Measurements from ENCODE around the gene THSD7B. TPM values are rescaled to one million over a fixed set of nuclear protein-coding genes. Genes with fewer than 3 reads are reported as not detected.

The THSD7B gene
- total RNA-seq, 1 donor from 2014 or later = 9.8 TPM

DNA sequence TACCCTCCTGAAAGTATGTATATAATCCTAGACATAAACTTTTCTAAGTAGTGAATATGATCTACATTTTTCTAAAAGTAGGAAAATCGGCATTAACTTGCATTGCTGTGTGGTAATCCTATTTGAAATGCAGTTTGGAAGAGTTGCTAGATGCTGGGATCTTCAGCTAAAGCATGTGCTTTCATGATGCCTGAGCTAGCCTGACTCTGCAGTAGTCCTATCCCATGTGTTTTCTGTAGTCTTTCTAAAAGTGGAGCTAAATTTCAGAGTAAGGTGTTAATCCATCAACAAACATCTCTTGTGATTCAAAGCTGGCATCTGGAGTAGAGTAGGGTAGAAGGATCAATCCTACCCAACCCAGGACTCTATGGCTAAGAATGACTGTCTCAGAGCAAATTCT lies 229.4 kb downstream of the THSD7B start:
- TF ChIP-seq, protein P1, sequence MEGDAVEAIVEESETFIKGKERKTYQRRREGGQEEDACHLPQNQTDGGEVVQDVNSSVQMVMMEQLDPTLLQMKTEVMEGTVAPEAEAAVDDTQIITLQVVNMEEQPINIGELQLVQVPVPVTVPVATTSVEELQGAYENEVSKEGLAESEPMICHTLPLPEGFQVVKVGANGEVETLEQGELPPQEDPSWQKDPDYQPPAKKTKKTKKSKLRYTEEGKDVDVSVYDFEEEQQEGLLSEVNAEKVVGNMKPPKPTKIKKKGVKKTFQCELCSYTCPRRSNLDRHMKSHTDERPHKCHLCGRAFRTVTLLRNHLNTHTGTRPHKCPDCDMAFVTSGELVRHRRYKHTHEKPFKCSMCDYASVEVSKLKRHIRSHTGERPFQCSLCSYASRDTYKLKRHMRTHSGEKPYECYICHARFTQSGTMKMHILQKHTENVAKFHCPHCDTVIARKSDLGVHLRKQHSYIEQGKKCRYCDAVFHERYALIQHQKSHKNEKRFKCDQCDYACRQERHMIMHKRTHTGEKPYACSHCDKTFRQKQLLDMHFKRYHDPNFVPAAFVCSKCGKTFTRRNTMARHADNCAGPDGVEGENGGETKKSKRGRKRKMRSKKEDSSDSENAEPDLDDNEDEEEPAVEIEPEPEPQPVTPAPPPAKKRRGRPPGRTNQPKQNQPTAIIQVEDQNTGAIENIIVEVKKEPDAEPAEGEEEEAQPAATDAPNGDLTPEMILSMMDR (conservative IDR thresholded peaks at IDR 0.05) = no peak
- peaks cover 10% of the 10 kb centered on the region for H3K27me3 Mint-ChIP-seq
- H3K27ac Mint-ChIP-seq = no peak overlapping the region
- no peaks in the 10 kb centered on the region for H3K36me3 Mint-ChIP-seq
- no peaks in the 10 kb centered on the region for H3K4me1 Mint-ChIP-seq (ENCODE audit: unreplicated experiment)
- no peak overlapping the region for H3K4me3 Mint-ChIP-seq
- H3K9me3 Mint-ChIP-seq = no peaks in the 10 kb centered on the region
- DNase-seq (ENCODE audit: extremely low spot score, unreplicated experiment) = no peak

DNA sequence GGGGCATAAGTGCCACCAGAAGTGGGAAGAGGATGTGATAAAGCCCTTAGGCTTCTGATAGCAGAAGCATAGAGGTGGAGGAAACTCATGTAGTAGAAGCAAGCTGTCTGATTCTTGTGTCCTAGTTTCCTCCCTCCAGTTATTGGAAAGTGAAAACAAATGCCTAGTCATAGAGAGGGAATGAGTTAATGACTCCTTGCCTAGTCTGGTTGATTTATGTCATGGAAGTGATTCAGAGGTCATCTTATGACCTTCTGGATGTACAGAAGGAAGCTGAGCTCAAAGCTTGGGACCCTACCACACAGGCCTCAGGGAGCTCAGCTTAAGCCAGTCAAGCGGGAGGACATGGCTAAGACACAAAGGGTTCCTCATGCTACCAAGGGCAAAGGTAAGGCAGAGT lies 232.2 kb downstream of the THSD7B start:
- Mint-ChIP-seq H3K4me3 (no peak overlapping the region), H3K9me3 (no peaks in the 10 kb centered on the region), H3K4me1 (ENCODE audit: unreplicated experiment) (no peaks in the 10 kb centered on the region), H3K27ac (no peak overlapping the region), H3K27me3 (peaks cover 3% of the 10 kb centered on the region), H3K36me3 (no peaks in the 10 kb centered on the region)
- TF ChIP-seq, protein P1 (conservative IDR thresholded peaks at IDR 0.05) = no peak
- DNase-seq (ENCODE audit: extremely low spot score, unreplicated experiment) = no peak

DNA sequence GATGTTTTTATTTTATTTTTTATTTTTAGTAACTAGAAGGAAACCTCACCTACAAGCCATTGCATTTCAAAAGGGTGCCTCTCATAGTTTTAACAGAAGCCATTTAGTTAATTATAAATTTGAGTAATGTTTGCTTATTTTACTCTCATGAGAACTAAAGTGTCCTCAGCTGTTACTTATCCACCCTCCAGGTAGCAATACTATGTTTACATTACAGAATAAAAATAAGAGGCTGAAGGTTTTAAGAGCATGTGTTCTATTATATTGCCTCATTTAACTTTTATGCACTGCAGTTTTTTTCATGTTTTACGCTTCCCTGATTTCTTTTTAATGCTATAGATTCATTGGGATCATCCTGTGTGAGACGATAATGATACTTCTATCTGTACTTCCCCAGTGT lies 235.5 kb downstream of the THSD7B start:
- H3K27me3 Mint-ChIP-seq = no peaks in the 10 kb centered on the region
- TF ChIP-seq, protein P1 (conservative IDR thresholded peaks at IDR 0.05) = no peak
- no peaks in the 10 kb centered on the region for H3K4me1 Mint-ChIP-seq (ENCODE audit: unreplicated experiment)
- no peak overlapping the region for H3K4me3 Mint-ChIP-seq
- no peak for DNase-seq (ENCODE audit: extremely low spot score, unreplicated experiment)
- no peaks in the 10 kb centered on the region for H3K36me3 Mint-ChIP-seq
- H3K27ac Mint-ChIP-seq = no peak overlapping the region
- no peaks in the 10 kb centered on the region for H3K9me3 Mint-ChIP-seq

DNA sequence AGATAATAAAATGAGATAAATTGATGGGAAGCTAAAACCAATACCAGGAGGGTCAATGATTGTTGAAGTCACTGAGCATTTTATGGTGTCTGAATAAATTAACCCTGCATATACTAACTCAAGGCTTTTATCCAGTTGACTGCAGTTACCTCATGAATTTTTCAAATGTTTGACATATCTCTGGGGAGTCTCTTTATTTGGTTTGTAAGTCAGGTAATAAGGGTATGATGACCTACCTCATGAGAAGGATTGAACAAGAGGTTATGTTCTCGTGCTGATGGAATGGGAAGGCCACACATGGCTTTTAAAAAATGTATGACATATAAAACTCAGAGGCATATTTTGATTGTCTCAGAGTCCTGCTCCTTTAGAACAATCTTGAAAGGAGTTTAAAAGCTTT lies 237.6 kb downstream of the THSD7B start:
- H3K27me3 Mint-ChIP-seq = no peaks in the 10 kb centered on the region
- DNase-seq (ENCODE audit: extremely low spot score, unreplicated experiment) = no peak
- H3K27ac Mint-ChIP-seq = no peak overlapping the region
- H3K4me1 Mint-ChIP-seq (ENCODE audit: unreplicated experiment) = no peaks in the 10 kb centered on the region
- no peaks in the 10 kb centered on the region for H3K36me3 Mint-ChIP-seq
- TF ChIP-seq, protein P1 (conservative IDR thresholded peaks at IDR 0.05) = no peak
- no peaks in the 10 kb centered on the region for H3K9me3 Mint-ChIP-seq
- H3K4me3 Mint-ChIP-seq = no peak overlapping the region

DNA sequence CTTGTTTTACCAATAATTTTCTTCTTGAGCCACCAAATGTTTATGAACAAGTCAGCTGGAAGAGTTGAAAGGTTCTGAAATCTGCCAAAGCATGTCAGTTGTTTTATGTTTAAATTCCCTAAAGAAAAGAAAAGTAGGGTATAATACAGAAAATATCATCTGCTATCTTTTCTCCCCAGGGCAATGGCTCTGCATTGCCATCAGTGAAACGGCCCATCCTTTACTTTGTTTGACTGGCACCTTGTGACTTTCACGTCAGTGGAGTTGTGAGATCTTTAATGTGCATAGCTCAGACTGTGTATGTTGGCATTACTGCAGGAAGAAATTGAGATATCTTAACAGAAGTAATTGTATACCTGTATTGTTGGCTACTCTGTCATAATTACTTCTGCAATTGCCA lies 239.9 kb downstream of the THSD7B start:
- Mint-ChIP-seq H3K27ac (no peak overlapping the region), H3K36me3 (no peaks in the 10 kb centered on the region), H3K9me3 (no peaks in the 10 kb centered on the region), H3K27me3 (no peaks in the 10 kb centered on the region), H3K4me1 (ENCODE audit: unreplicated experiment) (peaks cover 9% of the 10 kb centered on the region), H3K4me3 (no peak overlapping the region)
- DNase-seq (ENCODE audit: extremely low spot score, unreplicated experiment) = no peak
- TF ChIP-seq, protein P1 (conservative IDR thresholded peaks at IDR 0.05) = no peak

DNA sequence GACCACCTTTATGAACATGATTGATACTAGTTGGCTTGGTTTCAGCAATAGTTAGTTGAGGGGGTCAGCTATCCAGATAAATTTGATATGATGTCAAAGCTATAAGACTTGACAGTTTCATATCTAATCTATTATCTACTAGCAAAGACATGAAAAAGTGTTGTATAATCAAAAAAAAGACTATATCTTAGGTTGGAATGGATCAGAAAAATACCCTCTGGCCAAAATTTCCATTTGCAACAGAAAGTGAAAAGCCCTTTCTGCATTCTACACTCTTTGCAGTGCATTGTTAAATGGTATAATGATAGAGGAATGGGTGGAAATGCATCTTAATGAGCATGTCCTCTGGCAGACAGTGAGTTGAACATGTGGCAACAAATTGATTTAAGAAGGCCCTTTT lies 242.6 kb downstream of the THSD7B start:
- Mint-ChIP-seq H3K4me3 (no peak overlapping the region), H3K27me3 (peaks cover 5% of the 10 kb centered on the region), H3K4me1 (ENCODE audit: unreplicated experiment) (peaks cover 9% of the 10 kb centered on the region), H3K36me3 (no peaks in the 10 kb centered on the region), H3K27ac (no peak overlapping the region), H3K9me3 (no peaks in the 10 kb centered on the region)
- TF ChIP-seq, protein P1 (conservative IDR thresholded peaks at IDR 0.05) = no peak
- DNase-seq (ENCODE audit: extremely low spot score, unreplicated experiment) = no peak

All from type B pancreatic cell (in vitro differentiated cells).